HuH-7.5 (cell line): ENCODE measurements around the gene RAE1.

ENCODE experiments used
- DNase-seq: peaks from one replicate; pipeline ENCODE4 v3.0.0; 2011; ENCODE audit warnings: low spot score

The RAE1 gene

GRCh38 chr20:57372157-57372556, 21.1 kb downstream of the RAE1 start:
- no peak for DNase-seq

GRCh38 chr20:57372581-57373350, 21.7 kb downstream of the RAE1 start:
- no peak for DNase-seq

GRCh38 chr20:57374343-57374930, 23.4 kb downstream of the RAE1 start:
- no peak for DNase-seq

GRCh38 chr20:57374931-57375651, 24.0 kb downstream of the RAE1 start:
- DNase-seq = no peak

- DNase-seq = no peak
Measured at GRCh38 chr20:57375652-57376230, 24.7 kb downstream of the RAE1 start.

GRCh38 chr20:57377350-57377749, 26.3 kb downstream of the RAE1 start:
- no peak for DNase-seq

GRCh38 chr20:57378107-57378506, 27.1 kb downstream of the RAE1 start:
- no peak for DNase-seq

- DNase-seq = no peak
Measured at GRCh38 chr20:57378646-57379262, 27.7 kb downstream of the RAE1 start.

GRCh38 chr20:57379263-57379647, 28.2 kb downstream of the RAE1 start:
- no peak for DNase-seq

- DNase-seq = no peak
Measured at GRCh38 chr20:57380081-57380750, 29.2 kb downstream of the RAE1 start.

- peak; percentile 90 for DNase-seq
Measured at GRCh38 chr20:57381596-57382503, 30.8 kb downstream of the RAE1 start.

GRCh38 chr20:57382516-57382915, 31.5 kb downstream of the RAE1 start:
- DNase-seq = no peak

- DNase-seq = no peak
Measured at GRCh38 chr20:57383447-57384347, 32.6 kb downstream of the RAE1 start.

GRCh38 chr20:57384486-57384885, 33.4 kb downstream of the RAE1 start:
- DNase-seq = no peak

- DNase-seq = no peak
Measured at GRCh38 chr20:57384953-57385761, 34.1 kb downstream of the RAE1 start.

- DNase-seq = no peak
Measured at GRCh38 chr20:57385940-57386339, 34.9 kb downstream of the RAE1 start.

GRCh38 chr20:57386762-57387161, 35.7 kb downstream of the RAE1 start:
- no peak for DNase-seq

- no peak for DNase-seq
Measured at GRCh38 chr20:57387463-57387862, 36.4 kb downstream of the RAE1 start.

- no peak for DNase-seq
Measured at GRCh38 chr20:57387945-57388371, 36.9 kb downstream of the RAE1 start.
